ENCODE measurements around the gene TDRKH. TPM values are rescaled to one million over a fixed set of nuclear protein-coding genes. Genes with fewer than 3 reads are reported as not detected.

The TDRKH gene
- total RNA-seq, 2 donors from 2014 or later: 21.1 to 25.0 TPM

- 92% methylated on average over 5 of the region's 5 CpGs for WGBS
- TF ChIP-seq POLR2A (IDR thresholded peaks at IDR 0.05) (no peak), CTCF (IDR thresholded peaks at IDR 0.05) (no peak), POLR2AphosphoS5 (IDR thresholded peaks at IDR 0.05) (no peak)
- H3K9me3 ChIP-seq: no peaks in the 10 kb centered on the region
Observed at GRCh38 chr1:151802372-151802771, 12.1 kb upstream of the TDRKH start.

GRCh38 chr1:151801846-151802245, 11.5 kb upstream of the TDRKH start:
- Histone ChIP-seq H3K4me1 (replicated peaks) (no peaks in the 10 kb centered on the region), H3K9me3 (no peaks in the 10 kb centered on the region), H3K36me3 (no peaks in the 10 kb centered on the region), H3K4me3 (no peak overlapping the region), H3K27ac (no peak overlapping the region), H3K27me3 (replicated peaks; ENCODE audit: insufficient read depth) (no peaks in the 10 kb centered on the region)
- intact Hi-C loops (cut with DNase I): no loop called here
- DNase-seq (ENCODE audit: low spot score): no peak
- 88% methylated on average over 7 of the region's 7 CpGs for WGBS
- no peak for TF ChIP-seq POLR2AphosphoS5 (IDR thresholded peaks at IDR 0.05)
- no peak for TF ChIP-seq POLR2A (IDR thresholded peaks at IDR 0.05)
- TF ChIP-seq CTCF (IDR thresholded peaks at IDR 0.05): no peak

More at GRCh38 chr1:151802372-151802771, 12.1 kb upstream of the TDRKH start:
- H3K27me3 ChIP-seq (replicated peaks; ENCODE audit: insufficient read depth): no peaks in the 10 kb centered on the region
- H3K4me3 ChIP-seq: no peak overlapping the region
- H3K4me1 ChIP-seq (replicated peaks): no peaks in the 10 kb centered on the region
- DNase-seq (ENCODE audit: low spot score): no peak
- intact Hi-C loops (cut with DNase I): no loop called here
- H3K36me3 ChIP-seq: no peaks in the 10 kb centered on the region
- no peak overlapping the region for H3K27ac ChIP-seq

GRCh38 chr1:151801310-151801820, 11.1 kb upstream of the TDRKH start:
- intact Hi-C loops (cut with DNase I): no loop called here
- WGBS: 83% methylated on average over 12 of the region's 12 CpGs
- no peaks in the 10 kb centered on the region for H3K36me3 ChIP-seq
- no peak for DNase-seq (ENCODE audit: low spot score)
- H3K27ac ChIP-seq: no peak overlapping the region
- TF ChIP-seq POLR2AphosphoS5 (IDR thresholded peaks at IDR 0.05): no peak
- TF ChIP-seq CTCF (IDR thresholded peaks at IDR 0.05): no peak
- TF ChIP-seq POLR2A (IDR thresholded peaks at IDR 0.05): no peak
- no peaks in the 10 kb centered on the region for H3K9me3 ChIP-seq
- H3K27me3 ChIP-seq (replicated peaks; ENCODE audit: insufficient read depth): no peaks in the 10 kb centered on the region
- H3K4me3 ChIP-seq: no peak overlapping the region
- no peaks in the 10 kb centered on the region for H3K4me1 ChIP-seq (replicated peaks)

- Histone ChIP-seq H3K27me3 (replicated peaks; ENCODE audit: insufficient read depth) (no peaks in the 10 kb centered on the region), H3K9me3 (no peaks in the 10 kb centered on the region), H3K4me3 (no peak overlapping the region), H3K4me1 (replicated peaks) (no peaks in the 10 kb centered on the region), H3K27ac (no peak overlapping the region), H3K36me3 (no peaks in the 10 kb centered on the region)
- TF ChIP-seq CTCF (IDR thresholded peaks at IDR 0.05) (no peak), POLR2A (IDR thresholded peaks at IDR 0.05) (no peak), POLR2AphosphoS5 (IDR thresholded peaks at IDR 0.05) (no peak)
- intact Hi-C loops (cut with DNase I): no loop called here
- WGBS: 56% methylated on average over 8 of the region's 8 CpGs
- DNase-seq (ENCODE audit: low spot score): no peak
Observed at GRCh38 chr1:151800830-151801229, 10.5 kb upstream of the TDRKH start.

- Histone ChIP-seq H3K27me3 (replicated peaks; ENCODE audit: insufficient read depth) (no peaks in the 10 kb centered on the region), H3K36me3 (no peaks in the 10 kb centered on the region), H3K9me3 (no peaks in the 10 kb centered on the region), H3K27ac (no peak overlapping the region), H3K4me3 (no peak overlapping the region), H3K4me1 (replicated peaks) (no peaks in the 10 kb centered on the region)
- intact Hi-C loops (cut with DNase I): no loop called here
- TF ChIP-seq POLR2A (IDR thresholded peaks at IDR 0.05): no peak
- no peak for TF ChIP-seq CTCF (IDR thresholded peaks at IDR 0.05)
- no peak for TF ChIP-seq POLR2AphosphoS5 (IDR thresholded peaks at IDR 0.05)
- no peak for DNase-seq (ENCODE audit: low spot score)
- WGBS: 45% methylated on average over 9 of the region's 9 CpGs
Observed at GRCh38 chr1:151799179-151800022, 9.1 kb upstream of the TDRKH start.
